ENCODE measurements around the gene CLK1.

DNA sequence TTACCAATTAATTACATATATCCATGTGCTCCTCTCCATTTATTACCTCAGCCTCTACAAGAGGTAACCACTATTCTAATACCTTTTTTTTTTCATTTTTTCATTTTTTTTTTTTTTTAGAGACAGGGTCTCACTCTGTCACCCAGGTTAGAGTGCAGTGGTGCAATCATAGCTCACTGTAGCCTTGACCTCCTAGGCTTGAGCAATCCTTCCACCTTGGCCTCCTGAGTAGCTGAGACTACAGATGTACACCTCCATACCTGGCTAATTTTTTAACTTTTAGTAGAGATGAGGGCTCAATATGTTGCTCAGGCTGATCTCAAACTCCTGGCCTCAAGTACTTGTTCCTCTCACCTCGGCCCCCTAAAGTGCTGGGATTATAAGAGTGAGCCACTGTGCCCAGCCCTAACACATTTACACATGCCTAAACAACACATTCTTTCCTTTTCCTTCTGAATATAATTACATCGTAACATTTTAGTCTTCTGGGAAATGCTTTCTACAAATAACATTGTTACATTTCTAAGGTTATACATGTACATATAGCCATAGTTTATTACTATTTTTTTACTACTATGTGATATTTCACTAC, 13.9 kb upstream of the CLK1 start:
- TF ChIP-seq CTCF (IDR thresholded peaks at IDR 0.05) (no peak), POLR2A (IDR thresholded peaks at IDR 0.05) (no peak)

Measured in adrenal gland (tissue), 5 donors.